ENCODE measurements around the gene P2RX6.
"Not testable (repeated sequence)": the region's sequence is repeated elsewhere in the genome, so short reads cannot be mapped to it uniquely, and the experiment has no call there.

The P2RX6 gene

DNA sequence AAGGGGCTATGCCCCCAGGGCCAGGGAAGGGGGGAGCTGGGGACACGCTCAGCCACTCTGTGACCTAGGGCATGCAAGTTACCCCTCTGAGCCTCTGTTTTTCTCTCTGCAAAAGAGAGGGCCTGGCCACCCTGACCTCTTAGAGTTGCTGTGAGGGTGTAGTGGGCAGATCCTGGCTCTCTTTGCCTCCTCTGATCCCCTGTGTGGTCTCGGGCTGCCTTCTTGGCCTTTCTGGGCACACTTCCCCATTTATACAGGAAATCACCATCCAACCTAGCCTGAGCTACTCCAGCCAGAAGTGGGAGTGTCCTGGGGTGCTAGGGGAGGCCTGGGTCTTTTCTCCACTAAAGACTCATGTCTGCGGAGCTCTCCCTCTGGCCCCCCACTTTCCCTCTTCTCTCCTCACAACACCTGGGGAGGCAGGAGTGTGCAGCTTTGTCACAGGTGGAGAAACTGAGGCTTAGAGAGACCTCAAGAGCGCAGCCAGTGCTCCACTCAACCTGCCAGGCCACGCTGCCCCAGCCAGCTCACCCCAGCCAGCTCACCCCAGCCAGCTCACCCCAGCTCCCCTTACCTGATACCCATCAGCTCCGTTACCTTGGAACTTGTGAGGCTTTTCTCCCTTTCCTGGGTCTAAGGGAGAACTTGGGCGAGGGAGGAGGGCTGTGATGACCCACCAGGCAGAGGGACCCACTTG, 46.5 kb upstream of the P2RX6 start:
- Histone ChIP-seq H3K9ac (no peak overlapping the region), H3K4me2 (no peak overlapping the region), H2AFZ (ENCODE audit: low read depth) (no peak overlapping the region), H3K79me2 (ENCODE audit: insufficient read depth, low read depth) (no peaks in the 10 kb centered on the region), H3K4me1 (ENCODE audit: low read depth, poor library complexity, severe bottlenecking) (no peaks in the 10 kb centered on the region), H3K36me3 (ENCODE audit: insufficient read depth) (no peaks in the 10 kb centered on the region), H3K27me3 (ENCODE audit: insufficient read depth, low read depth) (peaks cover 18% of the 10 kb centered on the region; the same call in 1 of the 2 replicates), H3K27ac (no peak overlapping the region), H4K20me1 (ENCODE audit: insufficient read depth) (no peaks in the 10 kb centered on the region), H3K4me3 (IDR thresholded peaks at IDR 0.05; ENCODE audit: insufficient read depth, low read depth, low read length) (no peak overlapping the region)
- TF ChIP-seq, protein P1, sequence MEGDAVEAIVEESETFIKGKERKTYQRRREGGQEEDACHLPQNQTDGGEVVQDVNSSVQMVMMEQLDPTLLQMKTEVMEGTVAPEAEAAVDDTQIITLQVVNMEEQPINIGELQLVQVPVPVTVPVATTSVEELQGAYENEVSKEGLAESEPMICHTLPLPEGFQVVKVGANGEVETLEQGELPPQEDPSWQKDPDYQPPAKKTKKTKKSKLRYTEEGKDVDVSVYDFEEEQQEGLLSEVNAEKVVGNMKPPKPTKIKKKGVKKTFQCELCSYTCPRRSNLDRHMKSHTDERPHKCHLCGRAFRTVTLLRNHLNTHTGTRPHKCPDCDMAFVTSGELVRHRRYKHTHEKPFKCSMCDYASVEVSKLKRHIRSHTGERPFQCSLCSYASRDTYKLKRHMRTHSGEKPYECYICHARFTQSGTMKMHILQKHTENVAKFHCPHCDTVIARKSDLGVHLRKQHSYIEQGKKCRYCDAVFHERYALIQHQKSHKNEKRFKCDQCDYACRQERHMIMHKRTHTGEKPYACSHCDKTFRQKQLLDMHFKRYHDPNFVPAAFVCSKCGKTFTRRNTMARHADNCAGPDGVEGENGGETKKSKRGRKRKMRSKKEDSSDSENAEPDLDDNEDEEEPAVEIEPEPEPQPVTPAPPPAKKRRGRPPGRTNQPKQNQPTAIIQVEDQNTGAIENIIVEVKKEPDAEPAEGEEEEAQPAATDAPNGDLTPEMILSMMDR (conservative IDR thresholded peaks at IDR 0.05; ENCODE audit: low read depth, low read length): no peak

GRCh38 chr22:20970939-20971657, 43.9 kb upstream of the P2RX6 start:
- no peaks in the 10 kb centered on the region for H3K36me3 ChIP-seq (ENCODE audit: insufficient read depth)
- H3K27ac ChIP-seq: no peak overlapping the region
- no peaks in the 10 kb centered on the region for H3K4me1 ChIP-seq (ENCODE audit: low read depth, poor library complexity, severe bottlenecking)
- H4K20me1 ChIP-seq (ENCODE audit: insufficient read depth): no peaks in the 10 kb centered on the region
- no peak overlapping the region for H3K4me2 ChIP-seq
- no peaks in the 10 kb centered on the region for H3K79me2 ChIP-seq (ENCODE audit: insufficient read depth, low read depth)
- H3K4me3 ChIP-seq (IDR thresholded peaks at IDR 0.05; ENCODE audit: insufficient read depth, low read depth, low read length): no peak overlapping the region
- H2AFZ ChIP-seq (ENCODE audit: low read depth): no peak overlapping the region
- TF ChIP-seq, protein P1 (conservative IDR thresholded peaks at IDR 0.05; ENCODE audit: low read depth, low read length): no peak
- H3K9ac ChIP-seq: no peak overlapping the region
- peaks cover 22% of the 10 kb centered on the region; the same call in 1 of the 2 replicates for H3K27me3 ChIP-seq (ENCODE audit: insufficient read depth, low read depth)

GRCh38 chr22:20972014-20972694, 42.8 kb upstream of the P2RX6 start:
- not testable (repeated sequence) for H3K27ac ChIP-seq; H3K79me2 ChIP-seq (ENCODE audit: insufficient read depth, low read depth); H4K20me1 ChIP-seq (ENCODE audit: insufficient read depth); H3K4me2 ChIP-seq; H3K4me3 ChIP-seq (IDR thresholded peaks at IDR 0.05; ENCODE audit: insufficient read depth, low read depth, low read length); H2AFZ ChIP-seq (ENCODE audit: low read depth); H3K36me3 ChIP-seq (ENCODE audit: insufficient read depth); H3K4me1 ChIP-seq (ENCODE audit: low read depth, poor library complexity, severe bottlenecking); H3K9ac ChIP-seq
- peaks cover 30% of the 10 kb centered on the region; the same call in 1 of the 2 replicates for H3K27me3 ChIP-seq (ENCODE audit: insufficient read depth, low read depth)

DNA sequence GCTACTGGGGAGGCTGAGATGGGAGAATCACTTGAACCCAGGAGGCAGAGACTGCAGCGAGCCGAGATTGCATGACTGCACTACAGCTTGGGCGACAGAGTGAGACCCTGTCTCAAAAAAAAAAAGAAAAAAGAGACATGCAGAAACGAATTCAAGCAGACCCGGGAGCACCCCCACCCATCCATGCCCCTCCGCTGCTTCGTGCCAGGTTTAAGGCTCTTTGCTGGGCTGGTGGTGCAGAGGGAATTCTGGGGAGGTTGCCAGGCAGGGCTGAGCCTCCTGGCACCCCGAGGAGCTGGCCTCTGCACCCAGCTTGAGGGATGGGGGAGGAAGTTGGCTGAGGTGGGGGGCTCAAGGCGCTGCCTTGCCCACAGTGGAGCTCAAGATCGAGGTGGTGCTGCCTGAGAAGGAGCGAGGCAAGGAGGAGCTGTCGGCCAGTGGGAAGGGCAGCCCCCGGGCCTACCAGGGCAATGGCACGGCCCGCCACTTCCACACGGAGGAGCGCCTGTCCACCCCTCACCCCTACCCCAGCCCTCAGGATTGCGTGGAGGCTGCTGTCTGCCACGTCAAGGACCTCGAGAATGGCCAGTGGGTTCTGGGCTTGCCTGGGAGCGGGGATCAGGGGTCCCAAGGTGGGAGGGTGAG, 41.9 kb upstream of the P2RX6 start:
- no peak overlapping the region for H2AFZ ChIP-seq (ENCODE audit: low read depth)
- no peak overlapping the region for H3K4me3 ChIP-seq (IDR thresholded peaks at IDR 0.05; ENCODE audit: insufficient read depth, low read depth, low read length)
- no peak overlapping the region for H3K4me2 ChIP-seq
- no peaks in the 10 kb centered on the region for H3K36me3 ChIP-seq (ENCODE audit: insufficient read depth)
- no peaks in the 10 kb centered on the region for H4K20me1 ChIP-seq (ENCODE audit: insufficient read depth)
- H3K9ac ChIP-seq: no peak overlapping the region
- no peaks in the 10 kb centered on the region for H3K4me1 ChIP-seq (ENCODE audit: low read depth, poor library complexity, severe bottlenecking)
- no peak overlapping the region for H3K27ac ChIP-seq
- H3K27me3 ChIP-seq (ENCODE audit: insufficient read depth, low read depth): peaks cover 37% of the 10 kb centered on the region; the same call in 1 of the 2 replicates
- TF ChIP-seq, protein P1 (conservative IDR thresholded peaks at IDR 0.05; ENCODE audit: low read depth, low read length): no peak
- no peaks in the 10 kb centered on the region for H3K79me2 ChIP-seq (ENCODE audit: insufficient read depth, low read depth)
